NK-92 treated with Interleukin-12 subunit alpha and Interleukin-12 subunit beta, amount 100 ng/mL, for 24 hours (cell line): ENCODE results near the gene FUT7.

ENCODE experiments used
- DNase-seq: peaks from one replicate; lab custom pipeline; 2025; lab: John Stamatoyannopoulos, UW

The FUT7 gene

GRCh38 chr9:137032858-137033257 is 970 bp upstream of the FUT7 start:
- no peak for DNase-seq

DNA sequence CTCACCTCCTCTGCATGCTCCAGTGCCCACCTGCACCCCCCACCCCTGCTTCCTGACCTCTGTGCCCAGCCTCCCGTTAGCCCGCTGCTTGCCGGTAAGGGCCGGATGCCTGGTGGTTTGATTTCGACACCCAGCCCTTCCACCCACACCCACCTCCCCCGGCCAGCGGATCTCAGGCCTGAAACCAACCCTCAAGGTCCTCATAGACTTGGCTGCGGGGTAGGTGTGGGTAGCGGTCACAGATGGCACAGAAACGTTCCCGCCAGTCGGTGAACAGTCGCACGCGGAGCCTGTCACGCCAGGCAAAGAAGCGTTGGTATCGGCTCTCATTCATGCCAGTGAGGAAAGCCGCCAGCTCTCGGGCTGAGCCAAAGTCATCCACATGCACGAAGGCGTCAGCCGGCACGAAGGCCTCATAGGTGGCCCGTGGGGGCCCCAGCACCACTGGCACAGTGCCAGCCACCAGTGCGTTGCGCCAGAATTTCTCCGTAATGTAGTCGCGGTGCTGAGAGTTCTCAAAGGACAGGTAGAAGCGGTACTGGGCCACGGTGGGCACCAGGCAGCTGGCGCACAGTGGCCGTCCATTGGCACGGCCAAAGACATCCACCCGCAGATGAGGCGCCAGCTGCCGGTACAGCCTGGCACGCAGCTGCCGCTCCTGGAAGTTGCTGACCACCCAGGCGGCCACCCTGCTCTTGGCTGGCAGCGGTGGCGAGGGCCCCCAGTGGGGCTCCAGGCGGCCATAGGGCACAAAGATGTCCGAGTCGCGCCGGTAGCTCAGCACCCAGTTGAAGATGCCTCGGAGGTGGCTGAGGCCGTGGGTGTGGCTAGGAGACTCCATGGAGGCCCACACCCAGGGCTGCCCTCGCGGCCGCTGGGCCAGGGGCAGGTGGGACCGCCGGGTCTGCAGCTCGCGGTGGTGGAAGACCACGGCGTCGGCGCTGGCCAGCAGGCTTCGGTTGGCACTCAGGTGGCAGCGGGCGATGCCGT is 1.1 kb downstream of the FUT7 start:
- DNase-seq: peak; percentile 72

- DNase-seq: peak; percentile 48
These were observed 1.9 kb downstream of the FUT7 start for GRCh38 chr9:137030006-137030405.

- DNase-seq: peak; percentile 85
These were observed 2.6 kb downstream of the FUT7 start for GRCh38 chr9:137029058-137029936.

DNA sequence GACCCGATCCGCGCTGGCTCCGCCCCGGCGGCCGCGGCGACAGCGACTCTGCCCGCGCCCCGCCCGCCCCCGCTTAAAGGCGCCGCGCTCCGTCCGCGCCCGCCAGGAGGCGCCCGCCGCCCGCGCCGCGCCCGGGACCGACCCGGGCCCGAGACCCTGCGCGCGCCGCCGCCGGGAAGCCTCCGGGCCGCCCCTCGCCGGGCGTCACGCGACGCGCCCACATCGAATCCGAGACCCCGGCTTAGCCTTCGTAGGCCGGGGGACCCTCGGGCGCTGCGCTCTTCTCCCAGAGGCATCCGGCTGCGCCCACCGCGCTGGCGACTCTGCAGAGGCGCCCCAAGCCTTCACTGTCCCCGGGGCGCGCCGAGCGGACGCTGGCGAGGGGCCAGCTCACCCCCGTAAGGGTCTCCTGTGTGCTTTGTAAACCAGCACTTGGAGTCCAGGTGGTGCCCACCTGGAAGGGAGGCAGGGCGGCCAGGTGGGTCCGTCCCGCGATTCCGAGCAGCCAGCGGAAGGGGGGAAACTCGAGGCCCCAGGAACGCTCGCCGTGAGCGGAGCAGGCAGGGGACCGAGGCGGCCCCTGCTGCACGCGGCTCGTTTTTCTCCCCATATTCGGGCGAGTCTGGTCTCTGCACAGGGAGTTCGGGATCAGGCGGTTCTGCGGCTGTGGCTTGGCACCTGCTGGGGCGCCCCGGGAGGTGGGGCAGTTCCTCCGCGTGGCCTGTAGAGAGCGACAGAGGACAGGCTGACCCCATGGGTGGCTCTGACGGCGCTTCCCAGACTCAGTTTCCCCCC is 3.4 kb downstream of the FUT7 start:
- DNase-seq: peak; percentile 75

GRCh38 chr9:137027369-137028262 is 4.3 kb downstream of the FUT7 start, which contains the start of gene ABCA2:
Gene ABCA2, minus strand, starts transcription at chr9:137028237. Its CDS starts 97 bp downstream, at chr9:137028140.
- DNase-seq: no peak

GRCh38 chr9:137026828-137027227 is 5.1 kb downstream of the FUT7 start:
- no peak for DNase-seq

GRCh38 chr9:137026384-137026783 is 5.5 kb downstream of the FUT7 start:
- DNase-seq: no peak

- no peak for DNase-seq
These were observed 6.3 kb downstream of the FUT7 start for GRCh38 chr9:137025517-137025966.

DNA sequence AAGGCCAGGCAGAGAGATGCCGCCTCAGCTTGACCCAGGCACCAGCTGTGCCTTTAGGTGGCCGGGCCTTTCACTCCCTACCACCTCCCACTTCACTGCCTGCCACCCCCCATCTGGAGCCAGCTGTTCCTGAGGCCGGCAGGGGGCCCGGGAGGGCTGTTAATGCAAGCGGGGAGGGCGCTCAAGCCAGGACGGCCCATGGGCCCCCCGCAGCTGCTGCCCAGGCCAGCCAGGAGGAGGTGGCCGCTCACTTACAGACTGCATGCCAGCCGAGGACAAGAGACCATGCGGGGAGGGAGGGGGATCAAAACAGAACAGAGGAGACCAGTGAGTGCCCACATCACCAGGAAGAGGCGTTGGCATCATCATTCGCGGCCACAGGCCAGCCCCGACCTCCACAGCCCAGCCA is 8.3 kb downstream of the FUT7 start:
- no peak for DNase-seq

DNA sequence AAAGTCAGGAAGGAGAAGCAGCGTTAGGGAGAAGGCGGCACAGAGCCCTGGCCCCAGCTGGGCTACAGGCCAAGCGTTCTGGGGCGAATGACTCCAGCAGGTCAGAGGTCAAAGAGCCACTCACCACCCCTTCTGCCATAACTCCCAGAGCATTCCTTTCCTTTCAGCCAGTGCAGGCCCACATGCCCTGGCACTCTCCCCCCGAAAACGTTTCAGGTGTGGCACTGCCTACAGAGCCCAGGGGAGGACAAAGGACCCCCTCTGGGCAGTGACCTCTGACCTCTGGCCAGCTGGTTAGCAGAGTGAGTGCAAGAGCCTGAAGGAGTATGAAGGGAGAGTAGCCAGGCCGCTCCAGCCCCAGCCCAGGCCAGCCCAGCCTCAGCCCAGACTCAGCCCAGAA is 8.7 kb downstream of the FUT7 start:
- DNase-seq: no peak

- no peak for DNase-seq
These were observed 9.3 kb downstream of the FUT7 start for GRCh38 chr9:137022662-137023008.

- peak; percentile 75 for DNase-seq
These were observed 9.8 kb downstream of the FUT7 start for GRCh38 chr9:137021979-137022661.

- no peak for DNase-seq
These were observed 10.3 kb downstream of the FUT7 start for GRCh38 chr9:137021568-137021978.

- no peak for DNase-seq
These were observed 10.9 kb downstream of the FUT7 start for GRCh38 chr9:137020771-137021567.

DNA sequence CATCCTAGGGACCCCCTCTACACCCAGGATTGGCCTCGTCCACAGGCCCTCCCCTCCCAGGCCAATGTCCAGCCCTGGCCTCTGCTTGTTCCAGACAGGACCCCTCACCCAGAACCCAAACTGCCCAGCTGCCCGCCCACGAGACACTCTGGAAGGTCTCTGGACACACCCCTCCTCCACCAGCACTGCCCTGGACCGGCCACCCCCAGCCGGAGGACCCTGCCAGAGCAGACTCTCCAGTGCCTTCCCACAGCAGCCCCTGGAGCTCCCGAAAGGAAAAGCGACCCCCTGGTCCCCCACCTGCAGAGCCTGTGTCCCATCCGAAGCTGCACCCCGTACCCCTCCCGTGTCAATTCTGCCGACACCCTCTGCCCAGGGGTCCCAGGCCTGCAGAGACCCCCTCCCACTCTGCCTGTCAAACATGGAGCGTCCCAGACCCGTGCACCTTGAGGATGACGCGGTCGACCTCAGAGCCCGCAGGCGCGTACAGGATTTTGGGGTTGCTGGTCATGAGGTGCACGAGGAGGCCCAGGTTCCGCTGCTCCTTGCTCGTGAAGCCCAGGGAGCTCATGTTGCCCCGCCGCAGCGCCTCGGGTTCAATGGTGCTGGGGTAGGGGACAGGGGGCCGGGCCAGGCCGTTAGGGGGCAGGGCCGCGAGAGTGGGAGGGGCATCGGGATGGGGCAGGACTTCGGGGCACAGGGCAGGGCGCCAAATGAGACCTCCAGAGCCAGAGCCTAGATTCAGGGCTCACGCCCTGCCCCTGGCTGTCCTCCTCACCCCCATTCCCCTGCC is 11.8 kb downstream of the FUT7 start:
- DNase-seq: no peak

DNA sequence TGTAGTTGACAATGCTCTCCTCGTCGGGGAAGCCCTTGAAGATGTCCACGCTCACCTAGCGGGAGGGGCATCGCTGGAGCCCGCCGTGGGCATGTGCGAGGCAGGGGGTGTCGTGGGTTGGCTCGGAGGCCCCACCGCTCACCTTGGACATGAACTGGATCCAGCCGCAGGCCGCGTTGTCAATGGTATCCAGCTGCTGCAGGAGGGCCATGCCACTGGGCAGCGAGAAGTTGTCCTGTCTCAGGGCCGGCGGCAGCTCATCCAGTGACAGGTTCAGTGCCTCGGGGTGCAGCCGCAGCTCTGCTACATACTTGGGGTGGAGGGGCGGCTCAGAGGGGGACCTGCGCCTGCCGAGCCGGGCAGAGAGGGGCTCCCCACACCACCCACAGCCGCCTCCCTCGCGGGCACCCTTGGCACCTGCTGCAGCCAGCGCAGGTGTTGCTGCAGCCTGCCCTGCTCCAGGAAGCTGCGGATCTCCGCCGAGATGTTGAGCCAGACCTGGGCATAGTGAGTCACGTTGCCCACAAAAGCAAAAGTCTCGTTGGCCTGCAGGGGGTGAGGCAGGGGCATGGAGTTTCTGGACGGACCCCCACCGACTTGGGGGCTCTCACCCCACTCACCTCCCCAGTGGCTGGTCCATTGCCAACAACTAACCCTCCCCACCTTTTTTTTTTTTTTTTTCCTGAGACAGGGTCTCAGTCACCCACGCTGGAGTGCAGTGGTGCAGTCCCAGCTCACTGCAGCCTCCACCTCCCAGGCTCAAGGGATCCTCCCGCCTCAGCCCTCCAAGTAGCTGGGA is 12.9 kb downstream of the FUT7 start:
- DNase-seq: no peak
